ENCODE measurements around the gene STAB1. TPM values are rescaled to one million over a fixed set of nuclear protein-coding genes. Genes with fewer than 3 reads are reported as not detected.
A peak's percentile ranks its signal among the peaks of the same experiment; 100 is the strongest.

The STAB1 gene
- total and polyA plus RNA-seq, 12 donors: 17.4 to 231 (median 44.1) TPM

GRCh38 chr3:52447512-52448355 is 47.4 kb upstream of the STAB1 start:
- Histone ChIP-seq H3K36me3 (peaks cover 0 to 17% (median 0%) of the 10 kb centered on the region in 9 donors), H3K27me3 (no peaks in the 10 kb centered on the region), H3K4me3 (no peak overlapping the region), H3K4me1 (peaks cover 3 to 54% (median 17%) of the 10 kb centered on the region in 9 donors), H3K9me3 (no peaks in the 10 kb centered on the region), H3K27ac (peak overlapping the region in 7 of 10 donors; percentile 38 to 99 (median 91))
- TF ChIP-seq CTCF (IDR thresholded peaks at IDR 0.05): no peak
- intact Hi-C loops (cut with DNase I): loop anchor here in 7 of 10 donors (1.0 to 2.0 kb wide), 4 partner anchors 19 to 35 kb away; no protein-coding TSS in a partner anchor
- no peak for DNase-seq
- WGBS, 2 donors: 40 to 49% methylated on average over 12 of the region's 12 CpGs
- peak in 1 of 8 donors; percentile 3 for ATAC-seq

- ATAC-seq (peak in 2 of 8 donors; percentile 0 to 2), DNase-seq (no peak)
- Histone ChIP-seq H3K27ac (peak overlapping the region; percentile 31 to 99 (median 91)), H3K36me3 (peaks cover 0 to 17% (median 0%) of the 10 kb centered on the region in 9 donors), H3K4me1 (peaks cover 14 to 56% (median 23%) of the 10 kb centered on the region in 9 donors), H3K4me3 (peak overlapping the region in 9 of 10 donors; percentile 20 to 93 (median 61)), H3K9me3 (no peaks in the 10 kb centered on the region), H3K27me3 (no peaks in the 10 kb centered on the region)
- TF ChIP-seq CTCF (IDR thresholded peaks at IDR 0.05): no peak
- intact Hi-C loops (cut with DNase I): loop anchor here in 3 of 10 donors (10.0 kb wide), 2 partner anchors 216 to 234 kb away; partner anchors contain the start of genes GNL3 (in 3 of the 3), PBRM1 (in 3 of the 3) and TWF2 (in 1 of the 3)
- 54 to 68% methylated on average over 11 of the region's 11 CpGs for WGBS, 2 donors
These were observed 44.5 kb upstream of the STAB1 start for GRCh38 chr3:52450489-52451236.

- no peak for ATAC-seq
- intact Hi-C loops (cut with DNase I): loop anchor here in 3 of 10 donors (10.0 kb wide), 2 partner anchors 217 to 233 kb away; partner anchors contain the start of genes GNL3 (in 3 of the 3), PBRM1 (in 3 of the 3) and TWF2 (in 1 of the 3)
- Histone ChIP-seq H3K27me3 (no peaks in the 10 kb centered on the region), H3K36me3 (peaks cover 0 to 17% (median 0%) of the 10 kb centered on the region in 9 donors), H3K9me3 (no peaks in the 10 kb centered on the region), H3K27ac (peak overlapping the region; percentile 31 to 99 (median 91)), H3K4me1 (peaks cover 18 to 55% (median 27%) of the 10 kb centered on the region in 9 donors), H3K4me3 (peak overlapping the region; percentile 20 to 93 (median 58))
- DNase-seq: no peak
- peak in 5 of 9 donors; percentile 6 to 36 (median 11) for TF ChIP-seq CTCF (IDR thresholded peaks at IDR 0.05)
- WGBS, 2 donors: 44 to 69% methylated on average over 24 of the region's 24 CpGs
These were observed 43.7 kb upstream of the STAB1 start for GRCh38 chr3:52451237-52452083.

Data from heart right ventricle (tissue), 16 donors.